HG03565 (cell line): ENCODE measurements around the gene PTPRN2.

Experiments
- ATAC-seq: cut with Tn5 transposase; IDR thresholded peaks from one replicate; pipeline ENCODE4 v1.9.1; 2021; ENCODE audit warnings: mild to moderate bottlenecking, moderate library complexity; ENCODE audit not compliant: unreplicated experiment

PTPRN2 gene

DNA sequence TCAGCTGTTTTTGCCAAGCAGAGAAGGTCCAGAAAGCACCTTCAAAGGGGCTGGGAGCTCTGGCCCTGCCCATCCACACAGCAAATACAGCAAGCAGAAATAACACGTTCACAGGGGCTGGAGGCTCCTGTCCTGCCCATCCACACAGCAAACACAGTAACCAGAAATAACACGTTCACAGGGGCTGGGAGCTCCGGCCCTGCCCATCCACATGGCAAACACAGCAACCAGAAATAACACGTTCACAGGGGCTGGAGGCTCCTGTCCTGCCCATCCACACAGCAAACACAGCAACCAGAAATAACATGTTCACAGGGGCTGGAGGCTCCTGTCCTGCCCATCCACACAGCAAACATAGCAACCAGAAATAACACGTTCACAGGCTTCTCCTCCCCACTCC, 558.1 kb downstream of the PTPRN2 start:
- no peak for ATAC-seq

DNA sequence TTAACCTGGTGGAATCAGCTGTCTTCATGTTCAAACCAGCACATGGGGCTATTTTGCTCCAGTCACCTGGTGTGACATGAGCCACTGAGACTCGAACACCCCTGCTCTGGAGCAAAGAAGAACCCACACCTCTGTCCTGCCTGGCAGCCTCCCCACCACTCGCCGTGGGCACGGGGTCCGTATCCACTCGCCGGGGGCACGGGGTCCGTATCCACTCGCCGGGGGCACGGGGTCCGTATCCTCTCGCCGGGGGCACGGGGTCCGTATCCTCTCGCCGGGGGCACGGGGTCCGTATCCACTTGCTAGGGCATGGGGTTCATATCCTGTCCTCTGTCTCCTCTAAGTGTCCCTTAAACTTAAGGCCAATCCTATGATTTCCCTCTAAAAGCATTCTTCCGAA, 558.7 kb downstream of the PTPRN2 start:
- no peak for ATAC-seq

DNA sequence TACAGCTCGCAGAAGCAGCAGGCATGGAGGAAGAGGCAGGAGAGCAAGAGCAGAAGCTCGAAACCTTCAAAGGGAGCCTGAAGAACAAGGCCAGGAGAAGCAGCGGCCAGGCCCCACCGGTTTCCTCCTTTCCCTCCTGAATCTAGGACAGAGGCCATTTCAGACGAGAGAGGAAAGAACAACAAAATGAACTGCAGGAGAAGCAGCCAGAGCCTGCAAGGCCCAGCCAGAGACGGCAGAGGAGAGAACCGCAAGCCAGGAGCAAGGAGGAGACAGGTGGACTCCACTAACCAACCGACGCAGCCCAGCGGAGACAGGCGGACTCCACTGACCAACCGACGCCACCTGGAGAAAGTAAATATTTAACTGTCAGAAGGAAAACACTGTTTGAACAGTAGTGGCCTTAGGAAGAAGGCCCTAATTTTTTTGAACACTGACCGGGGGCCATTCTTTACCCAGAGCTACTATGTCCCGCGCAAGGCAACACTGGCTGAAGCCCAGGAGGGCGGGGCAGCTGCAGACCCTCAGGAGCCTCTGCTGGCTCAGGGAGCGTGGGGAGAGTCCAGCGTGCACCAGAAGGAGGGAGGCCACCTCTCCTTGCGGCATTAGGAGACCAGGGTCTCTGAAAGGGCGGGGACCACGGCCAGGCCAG, 559.2 kb downstream of the PTPRN2 start:
- no peak for ATAC-seq

DNA sequence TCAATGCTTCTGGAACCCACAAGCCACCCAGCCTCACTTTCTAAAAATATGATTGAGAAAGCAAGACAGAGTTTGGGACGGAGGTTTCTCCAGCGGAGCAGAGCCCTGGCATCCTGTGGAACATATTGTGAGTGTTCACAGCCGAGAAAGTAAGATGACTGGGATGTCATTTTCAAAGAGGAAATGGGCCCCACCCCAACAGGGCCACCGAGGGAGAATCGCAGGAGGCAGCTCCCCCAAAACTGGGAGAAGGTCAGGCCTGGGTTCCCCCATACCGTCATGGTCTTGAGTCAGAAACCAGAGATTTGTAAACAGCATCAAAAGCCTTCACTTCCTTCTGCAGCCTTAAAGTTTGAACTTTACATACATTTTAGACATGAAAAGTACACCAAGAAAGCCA, 560.0 kb downstream of the PTPRN2 start:
- no peak for ATAC-seq

DNA sequence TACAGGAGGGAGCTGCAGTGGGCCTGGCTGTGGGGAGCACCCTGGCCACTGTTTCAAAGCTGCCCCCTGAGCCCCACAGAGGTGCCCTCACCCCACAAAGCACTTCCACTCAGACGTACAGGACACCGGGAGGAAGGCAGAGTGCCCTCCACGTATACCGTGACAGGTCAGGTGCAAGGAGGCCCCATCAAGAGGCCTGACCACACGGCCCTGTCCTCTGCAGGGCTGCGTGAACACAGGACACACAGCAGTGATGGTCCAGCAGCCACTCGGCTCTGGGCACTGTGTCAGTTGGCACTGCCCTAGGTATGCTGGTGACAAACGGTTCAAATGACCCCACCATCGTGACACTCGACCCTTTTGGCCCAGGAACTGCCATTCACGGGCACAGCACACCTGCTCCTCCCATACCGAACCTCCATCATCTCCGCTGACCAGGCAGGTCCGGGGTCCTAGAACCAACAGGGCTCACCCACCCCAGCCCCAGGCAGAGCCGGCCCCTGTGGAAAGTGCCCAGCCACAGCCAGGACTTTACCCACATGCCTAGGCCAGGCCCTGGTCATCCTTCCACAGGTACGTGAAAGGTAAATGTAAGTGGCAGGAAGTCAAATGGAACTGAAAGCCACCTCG, 560.9 kb downstream of the PTPRN2 start:
- no peak for ATAC-seq

DNA sequence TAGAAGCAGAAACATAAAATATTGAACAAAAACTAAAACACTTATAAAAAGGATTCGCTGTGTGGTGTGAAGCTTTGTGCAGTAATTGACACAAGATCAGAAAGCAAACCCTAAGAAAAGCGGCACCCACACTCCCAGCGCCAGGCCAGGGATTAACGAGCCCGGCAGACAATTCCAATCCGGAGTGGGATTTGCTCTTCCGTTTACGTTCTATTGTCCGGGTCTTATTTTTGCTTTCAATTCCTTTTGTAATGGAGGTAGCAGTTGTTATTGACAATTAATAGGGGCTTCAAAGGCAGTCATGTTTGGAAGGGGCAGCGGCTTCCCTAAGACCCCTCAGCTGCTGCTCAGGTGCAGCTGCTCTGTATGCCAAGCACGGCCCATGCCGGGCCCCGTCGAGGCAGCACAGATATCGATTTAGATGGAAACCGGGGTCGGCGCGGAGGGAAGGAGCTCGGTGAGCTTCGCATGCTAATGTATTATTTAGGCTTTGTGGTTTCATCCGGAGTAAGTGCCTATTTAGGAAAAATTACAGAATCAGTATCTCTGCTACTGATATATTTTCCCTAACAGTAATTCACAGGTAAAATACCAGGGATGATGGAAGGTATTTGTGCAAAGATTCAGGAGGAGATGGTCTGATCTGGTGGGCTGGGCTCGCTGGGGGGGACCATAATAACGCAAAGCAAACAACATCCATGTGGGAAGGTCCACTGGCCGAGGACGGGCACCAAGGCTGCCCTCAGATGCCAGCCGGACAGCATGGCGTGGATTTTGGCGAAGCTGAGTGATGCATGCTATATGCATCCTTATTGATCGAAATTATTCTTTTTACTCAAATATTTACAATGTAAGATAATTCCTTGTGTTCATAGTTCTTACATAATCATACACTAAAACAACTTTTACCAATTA, 561.7 kb downstream of the PTPRN2 start:
- ATAC-seq, result no peak

DNA sequence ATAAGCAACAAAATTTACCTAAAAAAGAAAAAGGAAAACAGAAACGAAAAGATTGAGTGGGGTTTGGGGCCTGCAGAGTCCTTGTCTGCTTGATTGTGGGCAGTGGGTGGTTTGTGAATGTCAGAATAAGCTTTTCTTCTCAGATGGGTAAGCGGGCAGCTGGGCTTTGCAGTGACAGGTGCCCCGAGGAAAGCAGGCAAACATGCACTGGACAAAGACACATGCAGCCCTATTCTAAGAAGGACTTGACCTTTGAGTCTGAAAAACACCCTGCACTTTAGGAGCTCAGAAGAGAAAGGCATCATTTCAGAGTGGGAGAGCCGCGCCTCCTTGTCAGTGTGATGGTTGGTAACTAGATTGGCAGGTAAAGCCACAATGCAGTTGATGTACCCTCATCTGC, 562.7 kb downstream of the PTPRN2 start:
- no peak for ATAC-seq

DNA sequence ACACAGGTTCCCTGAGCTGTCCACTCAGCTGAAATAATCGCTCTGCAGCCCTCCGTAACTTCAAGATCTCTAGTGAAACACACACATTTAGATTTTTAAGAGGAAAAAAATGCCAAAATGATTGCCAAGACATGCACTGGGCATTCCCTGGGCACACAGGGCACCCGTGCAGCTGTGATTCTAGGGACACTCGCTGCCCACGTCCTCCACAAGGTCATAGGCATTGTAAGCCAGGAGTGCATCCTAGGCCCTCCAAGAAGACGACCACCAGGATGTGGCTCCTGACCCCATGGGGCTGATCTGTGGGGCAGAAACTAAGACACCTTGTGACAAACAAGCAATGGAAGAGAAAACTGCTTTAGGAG, 563.3 kb downstream of the PTPRN2 start:
- ATAC-seq, result no peak

DNA sequence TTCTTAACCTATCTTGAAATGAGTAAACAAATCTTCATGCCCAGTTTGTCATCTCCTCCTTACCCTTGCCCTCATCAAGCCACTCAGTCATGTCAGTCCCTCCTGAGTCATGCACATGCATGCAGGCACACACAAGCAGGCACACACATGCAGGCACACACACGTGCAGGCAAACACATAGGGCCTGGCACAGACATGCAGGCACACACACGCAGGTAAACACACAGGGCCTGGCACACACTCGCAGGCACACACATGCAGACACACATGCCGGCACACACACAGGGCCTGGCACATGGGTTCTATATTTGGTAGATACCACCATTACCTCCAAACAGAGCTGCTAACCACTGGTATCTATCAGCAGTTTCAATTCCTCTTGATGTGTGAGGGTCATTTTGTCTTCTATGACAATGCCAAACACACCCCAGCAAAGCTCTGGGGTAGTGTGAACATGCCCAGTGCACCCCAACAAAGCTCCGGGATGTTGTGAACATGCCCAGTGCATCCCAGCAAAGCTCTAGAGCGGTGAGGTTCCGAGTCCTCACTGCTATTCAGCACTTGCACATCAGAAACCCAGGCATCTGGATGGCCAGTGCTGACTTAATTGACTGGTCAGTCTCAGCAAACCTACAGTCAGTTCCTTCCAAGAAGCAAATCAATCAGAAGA, 563.8 kb downstream of the PTPRN2 start:
- no peak for ATAC-seq

DNA sequence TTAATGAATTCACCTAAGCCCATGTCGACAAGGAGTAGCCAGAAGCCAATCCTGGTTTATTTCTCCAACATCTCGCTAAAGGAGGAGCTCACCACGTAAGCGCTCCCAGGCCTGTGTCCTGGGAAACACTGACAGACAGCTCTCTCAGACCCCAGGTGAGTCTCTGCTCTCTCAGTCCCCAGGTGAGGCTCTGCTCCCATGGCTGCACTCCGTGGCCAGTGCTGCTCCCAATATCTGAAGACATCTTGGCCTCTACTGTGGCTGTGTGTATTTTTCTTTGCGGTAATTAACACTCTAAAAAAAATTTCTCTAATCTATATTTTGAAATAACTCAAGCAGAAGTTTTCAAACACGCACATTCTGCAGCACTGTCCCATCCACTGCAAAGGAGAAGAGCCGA, 564.5 kb downstream of the PTPRN2 start:
- ATAC-seq, result no peak

DNA sequence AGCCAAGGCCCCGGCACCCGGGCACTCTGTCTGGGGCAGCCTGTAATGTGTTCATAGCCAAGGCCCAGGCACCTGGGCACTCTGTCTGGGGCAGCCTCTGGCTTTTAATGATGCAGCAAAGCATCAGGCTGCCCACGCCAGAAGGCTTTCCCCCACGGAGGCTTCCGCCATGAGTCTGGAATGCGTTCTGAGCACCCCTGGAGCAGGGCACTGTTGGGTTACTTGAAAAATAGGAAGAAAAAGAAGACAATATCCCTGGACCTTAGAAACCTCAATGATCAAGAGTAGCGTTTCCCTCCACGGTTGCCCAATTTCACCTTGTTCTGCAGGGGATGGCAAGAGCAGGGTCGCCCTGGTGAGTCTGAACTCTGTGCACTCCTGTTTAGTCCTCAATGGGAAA, 565.0 kb downstream of the PTPRN2 start:
- no peak for ATAC-seq

DNA sequence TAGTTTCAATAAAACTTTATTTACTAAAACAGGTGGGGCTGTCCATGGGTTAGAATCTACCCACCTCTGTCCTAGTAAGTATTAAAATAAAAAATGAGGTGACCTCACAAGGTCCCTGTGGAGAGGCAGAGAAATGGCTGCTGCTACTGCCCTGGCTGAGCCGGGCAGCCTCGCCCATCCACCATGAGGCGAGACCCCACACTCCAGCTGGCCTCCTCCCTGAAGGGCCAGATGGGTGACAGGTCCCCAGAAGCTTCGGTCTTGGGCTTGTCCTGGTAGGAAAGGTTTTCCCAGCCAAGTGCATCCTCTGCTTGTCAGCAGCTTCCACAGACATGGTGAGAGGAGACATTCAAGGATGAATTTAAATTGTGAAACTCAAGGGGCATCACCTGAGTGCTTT, 565.8 kb downstream of the PTPRN2 start:
- ATAC-seq, result no peak

DNA sequence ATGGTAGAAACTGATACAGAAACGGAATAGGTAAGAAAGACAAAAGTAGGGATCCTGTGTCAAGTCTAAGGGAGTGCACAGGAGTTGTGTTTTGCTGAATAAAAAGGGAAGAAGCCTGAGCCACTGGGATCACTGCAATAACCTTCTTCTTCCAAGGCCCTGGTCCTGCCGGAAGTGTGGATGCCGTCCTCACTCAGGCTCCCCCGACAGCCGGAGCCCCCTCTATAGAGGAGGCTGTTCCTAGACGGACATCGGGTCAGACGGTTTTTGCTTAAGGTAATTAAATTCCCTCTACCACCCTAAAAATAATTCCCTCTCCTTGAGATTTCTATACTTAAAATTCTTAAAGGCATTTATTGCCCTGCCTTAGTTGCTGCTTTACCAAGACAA, 566.9 kb downstream of the PTPRN2 start:
- no peak for ATAC-seq

DNA sequence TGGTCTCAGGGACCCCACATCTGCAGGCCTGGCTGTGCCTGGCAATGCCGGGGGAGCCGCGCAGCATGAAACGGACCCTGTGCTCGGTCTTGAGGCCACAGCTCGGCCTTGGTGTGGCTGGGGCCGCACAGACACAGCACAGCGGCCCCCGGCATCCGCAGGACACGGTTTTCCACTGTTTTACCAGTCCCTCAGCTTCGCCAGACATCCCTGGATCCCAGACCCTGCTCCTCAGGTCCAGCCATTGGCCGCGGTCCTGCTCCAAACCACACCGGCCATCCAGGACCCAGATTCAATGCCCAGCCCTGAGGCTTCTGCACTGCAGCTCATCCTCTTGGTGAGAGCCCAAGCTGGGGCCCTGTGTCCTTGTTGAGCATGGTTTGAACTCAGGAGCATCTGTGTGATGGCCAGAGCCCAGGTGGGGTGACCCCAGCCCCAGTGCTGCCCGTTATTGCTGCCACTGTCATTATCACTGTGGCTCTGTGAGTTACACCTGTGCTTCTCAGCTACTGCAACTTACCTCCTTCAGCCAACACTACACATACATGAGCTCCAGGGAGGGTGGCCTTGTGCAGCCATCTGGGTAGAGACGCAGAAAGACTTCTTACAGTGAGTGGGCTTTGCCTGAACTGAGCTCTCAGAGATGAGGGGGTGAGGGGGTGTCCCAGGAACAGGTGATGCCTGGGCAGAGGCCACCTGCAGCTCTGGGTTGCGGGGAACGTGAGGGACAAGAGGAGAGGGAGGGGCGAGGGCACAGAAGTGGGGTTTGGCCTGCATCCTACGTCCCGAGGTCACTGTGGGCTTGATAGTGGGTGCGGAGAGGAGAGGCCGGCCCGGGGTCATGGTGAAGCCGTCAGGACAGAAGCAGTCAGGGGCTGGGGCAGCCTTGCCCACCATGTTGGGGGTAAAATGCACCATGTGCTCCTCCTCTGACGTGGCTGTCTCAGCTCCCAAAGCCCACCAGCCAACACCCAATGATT, 567.6 kb downstream of the PTPRN2 start:
- ATAC-seq, result no peak

DNA sequence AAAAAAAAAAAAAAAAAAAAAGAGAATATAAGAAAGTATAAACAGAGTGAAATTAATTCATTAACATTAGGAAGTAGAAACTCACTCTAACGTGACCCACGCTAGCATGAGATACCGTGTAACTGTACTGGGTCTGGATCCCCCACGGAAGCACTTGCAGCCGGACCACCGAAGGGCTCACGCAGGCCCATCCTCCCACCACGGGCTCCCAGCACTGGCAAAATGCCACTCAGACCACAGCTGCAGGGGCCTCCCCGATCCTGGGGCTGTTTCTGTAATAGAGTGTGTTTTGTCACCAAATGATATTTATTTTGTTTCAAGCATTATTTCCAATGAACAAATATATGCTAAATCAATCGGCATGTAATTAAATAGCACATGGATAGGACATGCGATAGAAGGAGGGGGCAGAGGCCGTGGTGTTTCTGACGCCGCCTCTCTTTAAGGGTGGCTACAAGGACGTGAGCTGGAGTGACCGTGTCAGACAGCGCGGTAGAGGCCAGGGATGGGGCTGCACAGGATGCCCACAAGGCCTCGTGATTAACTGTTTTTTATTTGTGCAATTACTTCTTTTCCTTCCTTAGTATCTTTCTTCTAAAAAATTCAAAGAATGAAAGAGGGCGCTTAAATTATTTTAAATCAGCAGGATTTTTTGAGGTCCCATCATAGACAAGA, 568.5 kb downstream of the PTPRN2 start:
- no peak for ATAC-seq

DNA sequence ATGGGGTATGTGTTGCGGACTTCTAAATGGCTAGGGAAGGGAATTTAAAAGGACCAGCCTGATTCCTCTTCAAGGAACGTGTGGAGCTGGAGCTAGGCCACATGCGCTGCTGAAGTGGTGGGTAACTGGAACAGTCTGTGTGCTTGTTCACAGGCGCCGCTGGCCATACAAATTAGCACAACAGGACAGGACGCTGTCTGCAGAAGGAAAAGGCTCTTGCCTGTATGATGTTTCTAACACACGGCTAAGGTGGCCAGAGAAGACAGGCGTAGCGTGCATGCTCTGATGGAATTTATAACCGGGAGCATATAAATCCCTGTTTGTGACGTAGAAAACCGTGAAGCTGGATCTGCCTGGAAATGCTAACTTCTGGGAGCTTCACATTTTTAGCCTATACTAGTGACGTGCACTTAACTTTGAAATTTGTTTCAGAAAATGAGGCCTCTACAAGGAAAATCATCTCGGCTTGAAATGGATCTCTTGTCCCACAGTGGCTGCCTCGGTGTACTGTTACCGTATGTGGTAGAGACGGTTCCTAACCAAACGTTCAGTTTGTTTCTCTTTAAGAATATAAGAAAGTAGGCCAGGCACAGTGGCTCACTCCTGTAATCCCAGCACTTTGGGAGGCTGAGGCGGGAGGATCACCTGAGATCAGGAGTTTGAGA, 569.4 kb downstream of the PTPRN2 start:
- no peak for ATAC-seq

DNA sequence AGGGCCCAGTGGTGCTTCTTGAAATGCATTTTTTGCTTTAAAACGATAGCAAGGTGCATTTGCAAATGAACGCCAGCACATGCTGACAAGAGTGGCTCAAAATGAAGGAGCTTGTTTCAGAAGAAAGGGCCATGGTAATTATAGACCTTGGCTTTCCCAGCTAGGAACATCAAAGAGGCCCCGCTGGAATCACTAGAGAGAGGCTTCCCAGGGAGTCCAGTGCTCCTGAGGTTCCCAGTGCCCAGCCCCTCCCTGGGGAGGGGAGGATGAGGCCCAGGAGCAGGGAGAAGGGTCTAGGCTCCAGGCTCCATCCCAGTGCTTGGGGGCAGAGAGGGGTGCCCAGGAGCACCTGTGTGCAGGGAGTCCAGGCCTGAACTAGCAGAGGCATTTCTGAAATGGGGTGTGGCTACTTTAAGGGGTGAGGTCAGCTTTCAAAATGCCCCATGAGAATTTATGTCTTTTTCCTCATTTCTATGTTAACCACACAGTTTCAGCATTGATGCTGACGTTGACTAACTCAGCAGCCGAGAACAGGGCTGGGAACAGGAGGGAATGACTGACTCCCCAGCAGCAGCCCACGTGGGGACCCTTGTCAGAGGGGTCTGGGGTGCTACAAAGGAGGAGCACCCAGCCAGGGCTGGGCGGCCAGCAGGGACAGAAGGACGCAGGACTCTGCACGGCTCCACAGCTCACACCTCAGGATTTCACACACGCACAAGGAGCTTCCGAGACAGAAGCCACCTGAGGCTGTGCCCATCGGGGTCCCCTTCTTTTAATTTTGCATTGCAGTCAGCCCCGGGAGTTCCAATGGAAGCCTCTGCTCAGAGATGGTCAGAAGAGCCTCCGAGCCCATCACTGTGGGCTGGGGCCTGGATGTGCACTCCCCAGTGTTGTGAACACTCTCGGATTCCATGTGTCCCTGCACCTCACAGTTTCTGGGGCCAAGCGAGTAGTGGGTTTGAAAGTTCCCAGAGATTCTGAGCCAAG, 570.2 kb downstream of the PTPRN2 start:
- ATAC-seq, result no peak
